Measurements from ENCODE around the gene APPL2.

The APPL2 gene

GRCh38 chr12:105141320-105141922 is 94.6 kb downstream of the APPL2 start:
- H3K9ac ChIP-seq (ENCODE audit: low read length) = no peak overlapping the region
- no peaks in the 10 kb centered on the region for H3K9me3 ChIP-seq (ENCODE audit: control insufficient read depth, low read length)
- H3K36me3 ChIP-seq (ENCODE audit: control insufficient read depth, insufficient read depth, low read length) = no peaks in the 10 kb centered on the region
- no peaks in the 10 kb centered on the region for H3K4me1 ChIP-seq (ENCODE audit: control insufficient read depth, insufficient read depth, low read length)
- no peak overlapping the region for H3K4me3 ChIP-seq (ENCODE audit: low read length)
- H3K27me3 ChIP-seq (ENCODE audit: control insufficient read depth, insufficient read depth, low read length) = no peaks in the 10 kb centered on the region

GRCh38 chr12:105138248-105138647 is 97.7 kb downstream of the APPL2 start:
- H3K9me3 ChIP-seq (ENCODE audit: control insufficient read depth, low read length) = no peaks in the 10 kb centered on the region
- H3K4me1 ChIP-seq (ENCODE audit: control insufficient read depth, insufficient read depth, low read length) = no peaks in the 10 kb centered on the region
- no peak overlapping the region for H3K4me3 ChIP-seq (ENCODE audit: low read length)
- no peaks in the 10 kb centered on the region for H3K36me3 ChIP-seq (ENCODE audit: control insufficient read depth, insufficient read depth, low read length)
- H3K27me3 ChIP-seq (ENCODE audit: control insufficient read depth, insufficient read depth, low read length) = no peaks in the 10 kb centered on the region
- no peak overlapping the region for H3K9ac ChIP-seq (ENCODE audit: low read length)

Data from mucosa of stomach (tissue), 1 donor.